Activated CD4-positive, CD25-positive, alpha-beta regulatory T cell treated with anti-CD3 and anti-CD28 coated beads, Interleukin-2, amount 50 U/mL, for 72 hours (primary cell): ENCODE measurements around the gene TRIO.

Experiments used
- DNase-seq: peaks from one replicate; pipeline ENCODE4 v3.0.0; 2021

The TRIO gene

GRCh38 chr5:14273207-14273767, 130.1 kb downstream of the TRIO start:
- DNase-seq, result no peak

- no peak for DNase-seq
Measured at GRCh38 chr5:14276380-14276779, 133.2 kb downstream of the TRIO start.

GRCh38 chr5:14277385-14278320, 134.5 kb downstream of the TRIO start:
- DNase-seq, result no peak

GRCh38 chr5:14280294-14280854, 137.2 kb downstream of the TRIO start:
- no peak for DNase-seq

GRCh38 chr5:14281746-14282181, 138.6 kb downstream of the TRIO start:
- no peak for DNase-seq

GRCh38 chr5:14283139-14283538, 140.0 kb downstream of the TRIO start:
- DNase-seq, result no peak

GRCh38 chr5:14284392-14285148, 141.4 kb downstream of the TRIO start:
- DNase-seq, result no peak

- DNase-seq, result no peak
Measured at GRCh38 chr5:14286007-14286406, 142.9 kb downstream of the TRIO start.

- DNase-seq, result no peak
Measured at GRCh38 chr5:14286574-14287421, 143.7 kb downstream of the TRIO start.

GRCh38 chr5:14292766-14293658, 149.9 kb downstream of the TRIO start:
- DNase-seq, result no peak

- no peak for DNase-seq
Measured at GRCh38 chr5:14295610-14296009, 152.5 kb downstream of the TRIO start.

- DNase-seq, result no peak
Measured at GRCh38 chr5:14296533-14297331, 153.6 kb downstream of the TRIO start.

GRCh38 chr5:14297697-14298096, 154.6 kb downstream of the TRIO start:
- no peak for DNase-seq

GRCh38 chr5:14298126-14298847, 155.1 kb downstream of the TRIO start:
- no peak for DNase-seq

- no peak for DNase-seq
Measured at GRCh38 chr5:14299666-14300065, 156.5 kb downstream of the TRIO start.

GRCh38 chr5:14301186-14301585, 158.0 kb downstream of the TRIO start:
- DNase-seq, result no peak

- DNase-seq, result no peak
Measured at GRCh38 chr5:14302330-14302729, 159.2 kb downstream of the TRIO start.

GRCh38 chr5:14305045-14305444, 161.9 kb downstream of the TRIO start:
- DNase-seq, result no peak

- DNase-seq, result no peak
Measured at GRCh38 chr5:14306329-14306815, 163.2 kb downstream of the TRIO start.
